SK-N-SH (cell line): ENCODE data around the gene JAZF1. TPM values are rescaled to one million over a fixed set of nuclear protein-coding genes. Genes with fewer than 3 reads are reported as not detected.

ENCODE experiments used
- CTCF ChIA-PET: fragments of 300-600, 350-600 bp; formaldehyde crosslinking; extraction: SDS; loops from one replicate; lab custom pipeline; 2021; lab: Yijun Ruan, JAX
- POLR2A ChIA-PET: fragments of 350-600 bp; sonication (Branson Sonifier 250); formaldehyde crosslinking; extraction: SDS; loops from one replicate; lab custom pipeline; 2020; ENCODE audit warnings: antibody characterized with exemption, inconsistent platforms; lab: Yijun Ruan, JAX
- DNase-seq: peaks from one replicate; pipeline ENCODE4 v3.0.0; 2012
- H2AFZ ChIP-seq: fragments of 200-600 bp; sonication (generic); 2 replicates; pipeline ENCODE4 v1.8.1; 2016; ENCODE audit warnings: antibody characterized with exemption, mild to moderate bottlenecking, low read depth
- H3F3A ChIP-seq: fragments of 200-600 bp; sonication (generic); replicated peaks from 2 replicates; pipeline ENCODE3; 2016; ENCODE audit warnings: antibody characterized with exemption, mild to moderate bottlenecking; ENCODE audit not compliant: insufficient read depth
- H3K27ac ChIP-seq, 2 experiments: fragments of 200-500 bp in 1 of 2; fragments of 200-600 bp in 1 of 2; sonication (Bioruptor generic) in 1 of 2; sonication (generic), shearing (Covaris generic) in 1 of 2; 2 replicates each; pipeline versions ENCODE4 v1.5.1 to v1.6.1; 2014 to 2016; ENCODE audit warnings: low read depth in 2 of 2, inconsistent platforms in 1 of 2, low read length in 1 of 2, mild to moderate bottlenecking in 1 of 2, mixed read lengths in 1 of 2
- H3K27me3 ChIP-seq: fragments of 200-600 bp; sonication (generic), shearing (Covaris generic); 2 replicates; pipeline ENCODE4 v1.6.1; 2016; ENCODE audit warnings: mixed run types; ENCODE audit not compliant: insufficient read depth
- H3K36me3 ChIP-seq, 2 experiments: fragments of 200-500 bp in 1 of 2; fragments of 200-600 bp in 1 of 2; sonication (Bioruptor generic) in 1 of 2; sonication (generic) in 1 of 2; replicated peaks in 1 of 2; 2 replicates each; pipeline versions ENCODE3 to v1.5.1; 2014 to 2016; ENCODE audit warnings: low read length in 1 of 2, mild to moderate bottlenecking in 1 of 2; ENCODE audit not compliant: insufficient read depth in 2 of 2, control insufficient read depth in 1 of 2
- H3K4me1 ChIP-seq, 2 experiments: fragments of 200-500 bp in 1 of 2; fragments of 200-600 bp in 1 of 2; sonication (Bioruptor generic) in 1 of 2; sonication (generic), shearing (Covaris generic) in 1 of 2; 2 replicates each; pipeline versions ENCODE4 v1.5.1 to v1.6.1; 2014 to 2016; ENCODE audit warnings: low read depth in 1 of 2, low read length in 1 of 2, mixed run types in 1 of 2; ENCODE audit not compliant: insufficient read depth in 2 of 2, control insufficient read depth in 1 of 2
- H3K4me2 ChIP-seq: fragments of 200-600 bp; sonication (generic), shearing (Covaris generic); 2 replicates; pipeline ENCODE4 v1.6.1; 2017; ENCODE audit warnings: mixed run types
- H3K4me3 ChIP-seq, 2 experiments: fragments of 200-500 bp in 1 of 2; fragments of 200-600 bp in 1 of 2; sonication (Bioruptor generic) in 1 of 2; sonication (generic), shearing (Covaris generic) in 1 of 2; 2 replicates each; pipeline versions ENCODE4 v1.5.1 to v1.8.1; 2014 to 2016; ENCODE audit warnings: low read depth in 2 of 2, inconsistent platforms in 1 of 2, low read length in 1 of 2, mild to moderate bottlenecking in 1 of 2, mixed read lengths in 1 of 2, moderate library complexity in 1 of 2
- H3K79me2 ChIP-seq: fragments of 200-600 bp; sonication (generic); 2 replicates; pipeline ENCODE4 v1.8.1; 2017; ENCODE audit warnings: mild to moderate bottlenecking; ENCODE audit not compliant: insufficient read depth
- H3K9ac ChIP-seq: fragments of 200-600 bp; sonication (generic); 2 replicates; pipeline ENCODE4 v1.6.1; 2017; ENCODE audit warnings: mixed run types
- H3K9me2 ChIP-seq: fragments of 200-600 bp; sonication (generic); 2 replicates; pipeline ENCODE4 v1.6.1; 2017; ENCODE audit warnings: mixed run types
- H3K9me3 ChIP-seq: fragments of 200-600 bp; sonication (generic); 2 replicates; pipeline ENCODE4 v1.6.1; 2017; ENCODE audit warnings: mixed run types, mild to moderate bottlenecking, moderate library complexity
- H4K20me1 ChIP-seq: fragments of 200-600 bp; sonication (generic); 2 replicates; pipeline ENCODE4 v1.6.1; 2017; ENCODE audit warnings: mild to moderate bottlenecking, mixed run types; ENCODE audit not compliant: insufficient read depth
- ELF1 ChIP-seq: IDR thresholded peaks from 2 replicates; pipeline ENCODE4 v1.4.0; 2012
- FOXJ3 ChIP-seq: sonication (generic); formaldehyde crosslinking; IDR thresholded peaks from 2 replicates; pipeline ENCODE4 v1.5.1; 2020; ENCODE audit warnings: mild to moderate bottlenecking, missing genetic modification reagents
- MAX ChIP-seq: IDR thresholded peaks from 2 replicates; pipeline ENCODE4 v1.4.0; 2012; ENCODE audit warnings: low read depth
- MEF2A ChIP-seq: IDR thresholded peaks from 2 replicates; pipeline ENCODE4 v1.4.0; 2012; ENCODE audit warnings: low read depth, borderline replicate concordance
- MXI1 ChIP-seq: IDR thresholded peaks from 2 replicates; pipeline ENCODE4 v1.6.1; 2012; ENCODE audit warnings: mild to moderate bottlenecking, low read depth, low read length, improper control_type of control experiment
- NFIC ChIP-seq: IDR thresholded peaks from 2 replicates; pipeline ENCODE4 v1.4.0; 2012; ENCODE audit warnings: borderline replicate concordance
- RAD21 ChIP-seq: IDR thresholded peaks from 2 replicates; pipeline ENCODE4 v1.6.1; 2012; ENCODE audit warnings: mild to moderate bottlenecking, low read length
- RXRA ChIP-seq: IDR thresholded peaks from 2 replicates; pipeline ENCODE4 v1.4.0; 2012; ENCODE audit warnings: low read depth, mild to moderate bottlenecking, borderline replicate concordance
- SMC3 ChIP-seq: IDR thresholded peaks from 2 replicates; pipeline ENCODE4 v1.6.1; 2012; ENCODE audit warnings: low read depth, low read length, improper control_type of control experiment
- TAF1 ChIP-seq: IDR thresholded peaks from 2 replicates; pipeline ENCODE4 v1.6.1; 2012; ENCODE audit warnings: low read depth, mild to moderate bottlenecking, low read length, moderate library complexity, borderline replicate concordance
- TCF12 ChIP-seq: IDR thresholded peaks from 2 replicates; pipeline ENCODE4 v1.4.0; 2012
- YY1 ChIP-seq: IDR thresholded peaks from 2 replicates; pipeline ENCODE4 v1.4.0; 2012; ENCODE audit warnings: low read depth, mild to moderate bottlenecking
- ZBTB33 ChIP-seq: IDR thresholded peaks from 2 replicates; pipeline ENCODE4 v1.4.0; 2012; ENCODE audit warnings: low read depth, borderline replicate concordance
- WGBS: methylation state at CpG from one replicate; pipeline ENCODE4 v1.1.6; 2017; ENCODE audit warnings: low lambda C conversion rate; 5-methylcytosine and 5-hydroxymethylcytosine counted together
- polyA plus RNA-seq, 3 experiments: library from polyadenylated mRNA; depleted of rRNA; stranded (reverse); fragments of >200 nt; gene quantifications; 2 replicates each; pipeline ENCODE4 v1.2.3, GENCODE V29; 2012
- TF ChIP-seq, protein P1 (sequence below): fragments of 200-600 bp; sonication (generic); IDR thresholded peaks from 2 replicates; pipeline ENCODE4 v1.6.1; 2017; ENCODE audit warnings: antibody characterized with exemption, mild to moderate bottlenecking, moderate library complexity

Gene JAZF1
- polyA plus RNA-seq, 1 of the 3 experiments (the other 2 are of a cell fraction) = 1.7 TPM

DNA sequence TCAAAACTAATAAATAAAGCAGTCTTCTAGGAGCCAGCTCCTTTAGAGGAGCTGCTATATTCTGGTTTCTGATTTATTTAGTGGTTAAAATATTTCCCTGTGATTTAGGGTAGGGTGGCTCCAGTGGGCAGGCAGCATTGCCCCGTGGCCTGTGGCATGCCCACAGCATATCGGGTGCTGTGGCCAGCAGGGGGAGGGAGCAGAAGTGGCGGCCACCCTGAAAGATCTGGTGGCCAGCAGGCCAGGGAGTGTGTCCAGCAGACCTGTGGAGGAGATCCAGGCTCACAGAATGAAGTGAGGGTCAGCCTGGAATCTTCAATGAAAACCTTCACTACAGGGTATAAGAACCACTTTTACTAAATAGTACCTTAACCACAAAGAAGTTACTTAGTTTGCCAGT, 251.5 kb downstream of the JAZF1 start:
- H3K79me2 ChIP-seq = no peaks in the 10 kb centered on the region
- no peak overlapping the region for H3K27ac ChIP-seq
- no peak overlapping the region for H3K9ac ChIP-seq
- H2AFZ ChIP-seq = no peak overlapping the region
- no peaks in the 10 kb centered on the region for H3K4me1 ChIP-seq
- no peaks in the 10 kb centered on the region for H3K27me3 ChIP-seq
- H3K9me3 ChIP-seq = no peaks in the 10 kb centered on the region
- ChIA-PET POLR2A (no interaction called here), CTCF (interaction anchor here (0.7 to 1.4 kb wide), 6 partner anchors 10 to 348 kb away, joined by 3 to 4 read pairs (median 3); no protein-coding TSS in a partner anchor)
- H3F3A ChIP-seq = no peaks in the 10 kb centered on the region
- H4K20me1 ChIP-seq = no peaks in the 10 kb centered on the region
- WGBS = 90% methylated on average over 3 of the region's 3 CpGs
- TF ChIP-seq, protein P1, sequence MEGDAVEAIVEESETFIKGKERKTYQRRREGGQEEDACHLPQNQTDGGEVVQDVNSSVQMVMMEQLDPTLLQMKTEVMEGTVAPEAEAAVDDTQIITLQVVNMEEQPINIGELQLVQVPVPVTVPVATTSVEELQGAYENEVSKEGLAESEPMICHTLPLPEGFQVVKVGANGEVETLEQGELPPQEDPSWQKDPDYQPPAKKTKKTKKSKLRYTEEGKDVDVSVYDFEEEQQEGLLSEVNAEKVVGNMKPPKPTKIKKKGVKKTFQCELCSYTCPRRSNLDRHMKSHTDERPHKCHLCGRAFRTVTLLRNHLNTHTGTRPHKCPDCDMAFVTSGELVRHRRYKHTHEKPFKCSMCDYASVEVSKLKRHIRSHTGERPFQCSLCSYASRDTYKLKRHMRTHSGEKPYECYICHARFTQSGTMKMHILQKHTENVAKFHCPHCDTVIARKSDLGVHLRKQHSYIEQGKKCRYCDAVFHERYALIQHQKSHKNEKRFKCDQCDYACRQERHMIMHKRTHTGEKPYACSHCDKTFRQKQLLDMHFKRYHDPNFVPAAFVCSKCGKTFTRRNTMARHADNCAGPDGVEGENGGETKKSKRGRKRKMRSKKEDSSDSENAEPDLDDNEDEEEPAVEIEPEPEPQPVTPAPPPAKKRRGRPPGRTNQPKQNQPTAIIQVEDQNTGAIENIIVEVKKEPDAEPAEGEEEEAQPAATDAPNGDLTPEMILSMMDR = peak; percentile 20; the same call in 1 of the 2 replicates
- TF ChIP-seq TCF12 = no peak
- H3K4me3 ChIP-seq = no peak overlapping the region
- no peaks in the 10 kb centered on the region for H3K36me3 ChIP-seq
- no peaks in the 10 kb centered on the region for H3K9me2 ChIP-seq
- H3K4me2 ChIP-seq = no peak overlapping the region
- DNase-seq = no peak

DNA sequence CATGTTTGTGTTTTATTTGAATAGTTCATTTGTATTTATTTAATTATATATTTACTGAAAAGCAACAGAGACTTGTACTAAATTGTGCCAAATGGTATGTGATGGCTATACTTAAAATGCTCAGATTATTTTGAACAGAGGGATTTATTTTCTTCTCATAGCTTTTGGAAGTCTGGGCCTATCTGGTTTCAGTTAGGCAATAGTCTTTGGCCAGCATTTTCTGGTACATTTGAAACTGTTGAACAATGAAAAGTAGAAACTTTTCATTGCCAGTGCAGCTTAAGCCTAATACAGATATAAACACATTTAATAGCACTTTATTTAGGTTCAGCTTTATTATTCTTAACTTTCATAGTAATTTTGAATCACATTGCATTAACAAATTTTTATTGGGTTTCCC, 252.6 kb downstream of the JAZF1 start:
- POLR2A ChIA-PET = interaction anchor here (1.2 kb wide), 1 partner anchor 94 kb away, joined by 3 read pairs; no protein-coding TSS in a partner anchor
- no peak overlapping the region for H3K9ac ChIP-seq
- H3K27me3 ChIP-seq = no peaks in the 10 kb centered on the region
- no peaks in the 10 kb centered on the region for H3K9me2 ChIP-seq
- DNase-seq = no peak
- H3K27ac ChIP-seq = no peak overlapping the region
- TF ChIP-seq YY1 = no peak
- no peak for TF ChIP-seq RXRA
- TF ChIP-seq SMC3 = no peak
- TF ChIP-seq MEF2A = no peak
- no peak for TF ChIP-seq MXI1
- no peak for TF ChIP-seq FOXJ3 (CRISPR knock-in tag)
- no peak for TF ChIP-seq RAD21
- CTCF ChIA-PET = interaction anchor here (0.7 to 1.7 kb wide), 6 partner anchors 8 to 733 kb away, joined by 3 to 6 read pairs (median 4); no protein-coding TSS in a partner anchor
- H3K9me3 ChIP-seq = no peaks in the 10 kb centered on the region
- H3K4me1 ChIP-seq = no peaks in the 10 kb centered on the region
- H3K4me3 ChIP-seq = no peak overlapping the region
- no peaks in the 10 kb centered on the region for H3K36me3 ChIP-seq
- no peaks in the 10 kb centered on the region for H4K20me1 ChIP-seq
- no peak overlapping the region for H2AFZ ChIP-seq
- H3F3A ChIP-seq = no peaks in the 10 kb centered on the region
- no peaks in the 10 kb centered on the region for H3K79me2 ChIP-seq
- no peak overlapping the region for H3K4me2 ChIP-seq

DNA sequence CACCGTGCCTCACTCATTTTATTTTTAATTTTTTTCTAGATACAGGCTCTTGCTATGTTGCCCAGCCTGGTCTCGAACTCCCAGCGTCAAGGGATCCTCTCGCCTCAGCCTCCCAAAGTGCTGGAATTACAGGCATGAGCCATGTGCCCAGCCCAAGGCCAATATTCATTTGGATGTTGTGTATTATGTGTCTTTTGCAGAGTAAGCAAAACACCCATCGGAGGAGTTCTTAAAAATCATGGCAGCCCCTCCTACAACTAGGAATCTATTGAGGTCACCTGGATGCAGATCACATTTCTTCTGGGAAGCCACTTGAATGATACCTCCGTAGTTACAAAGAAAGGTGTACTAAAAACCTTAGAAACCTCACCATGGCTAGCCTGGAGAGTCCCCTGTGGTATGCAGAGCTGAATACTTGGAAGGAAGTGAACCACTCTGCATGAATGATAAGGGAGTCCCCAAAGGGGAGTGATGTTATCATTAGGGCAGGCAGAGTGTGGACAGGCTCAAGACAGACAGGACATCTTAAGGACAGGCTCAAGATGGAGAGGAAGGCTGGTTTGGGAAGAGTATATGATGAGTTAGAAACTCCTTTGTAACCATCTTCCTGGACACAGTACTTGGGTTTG, 254.9 kb downstream of the JAZF1 start:
- H4K20me1 ChIP-seq = no peaks in the 10 kb centered on the region
- CTCF ChIA-PET = interaction anchor here (0.9 to 2.0 kb wide), 7 partner anchors 10 to 730 kb away, joined by 3 to 11 read pairs (median 4); no protein-coding TSS in a partner anchor
- H2AFZ ChIP-seq = no peak overlapping the region
- no peak overlapping the region for H3K4me3 ChIP-seq
- no peak overlapping the region for H3K4me2 ChIP-seq
- H3K27me3 ChIP-seq = no peaks in the 10 kb centered on the region
- POLR2A ChIA-PET = no interaction called here
- H3K4me1 ChIP-seq = peaks cover 0 to 5% of the 10 kb centered on the region in 2 experiments; a peak in 2 of 4 replicates
- H3K79me2 ChIP-seq = no peaks in the 10 kb centered on the region
- no peak overlapping the region for H3K9ac ChIP-seq
- 86% methylated on average over 6 of the region's 6 CpGs for WGBS
- H3K36me3 ChIP-seq = no peaks in the 10 kb centered on the region
- no peaks in the 10 kb centered on the region for H3F3A ChIP-seq
- DNase-seq = no peak
- TF ChIP-seq ELF1 = no peak
- no peak for TF ChIP-seq TAF1
- no peak for TF ChIP-seq ZBTB33
- no peak for TF ChIP-seq NFIC
- no peak for TF ChIP-seq MAX
- H3K9me2 ChIP-seq = no peaks in the 10 kb centered on the region
- H3K27ac ChIP-seq = no peak overlapping the region
- no peaks in the 10 kb centered on the region for H3K9me3 ChIP-seq
